Heart left ventricle (tissue), 13 donors: ENCODE measurements around the gene KANK4.
"Not testable (repeated sequence)": the region's sequence is repeated elsewhere in the genome, so short reads cannot be mapped to it uniquely, and the experiment has no call there.

Experiments used
- POLR2A ChIP-seq, 2 donors: fragments of 450-650 bp; IDR thresholded peaks; one replicate each; pipeline ENCODE4 v1.6.1; 2017; ENCODE audit warnings: antibody characterized with exemption in 2 of 2, mild to moderate bottlenecking in 2 of 2, moderate library complexity in 2 of 2
- TF ChIP-seq, protein P1 (sequence below), 12 donors: fragments of 200-600 bp; sonication (generic) in 4 of 12; IDR thresholded peaks; one replicate each; pipeline versions ENCODE4 v1.5.0 to v1.8.0; 2018 to 2022; ENCODE audit warnings: antibody characterized with exemption in 12 of 12, mild to moderate bottlenecking in 5 of 12
- donor health status: ischemic (EF 13 %, LVEDD 7.1; RV severe dilation, severe dysfunction).
- donor health status: DM: no; HTN: yes; CAD: no.
- donor health status: DM: no; HTN: no; CAD: no.
- donor health status: ischemic (EF 25% LVEDD 6.9; RV normal size, moderate dysfunction).
- donor health status: ischemic (EF 25% LVEDD 5.7; RV mildly dilated, moderate dysfunction).
- donor health status: ischemic (EF 35%, LVEDD 5.7; RV mildly dilated, moderate dysfunction).
- donor health status: nonischemic (EF 11% LVEDD 7.7; RV severe dilation, severe dysfunction).
- donor health status: DM: yes; HTN: yes; CAD: no.
- donor health status: PGD.
- donor health status: ischemic (EF 29% LVEDD 5.4; RV normal size, mild dysfunction).
- donor health status: nonischemic (EF 23%, LVEDD 6.1; RV moderate dilation, normal function).

DNA sequence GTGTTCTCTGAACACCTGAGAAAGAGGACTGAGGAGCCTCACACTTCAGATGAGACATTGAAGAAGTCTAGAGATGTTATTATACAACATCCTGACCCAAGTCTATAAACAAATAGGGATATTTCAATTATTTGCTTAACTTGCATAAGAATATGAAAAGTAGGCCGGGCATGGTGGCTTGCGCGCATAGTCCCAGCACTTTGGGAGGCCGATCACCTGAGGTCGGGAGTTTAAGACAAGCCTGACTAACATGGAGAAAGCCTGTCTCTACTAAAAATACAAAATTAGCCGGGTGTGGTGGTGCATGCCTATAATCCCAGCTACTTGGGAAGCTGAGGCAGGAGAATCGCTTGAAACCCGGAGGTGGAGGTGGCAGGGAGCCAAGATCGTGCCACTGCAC, 98.8 kb downstream of the KANK4 start:
- TF ChIP-seq, protein P1, sequence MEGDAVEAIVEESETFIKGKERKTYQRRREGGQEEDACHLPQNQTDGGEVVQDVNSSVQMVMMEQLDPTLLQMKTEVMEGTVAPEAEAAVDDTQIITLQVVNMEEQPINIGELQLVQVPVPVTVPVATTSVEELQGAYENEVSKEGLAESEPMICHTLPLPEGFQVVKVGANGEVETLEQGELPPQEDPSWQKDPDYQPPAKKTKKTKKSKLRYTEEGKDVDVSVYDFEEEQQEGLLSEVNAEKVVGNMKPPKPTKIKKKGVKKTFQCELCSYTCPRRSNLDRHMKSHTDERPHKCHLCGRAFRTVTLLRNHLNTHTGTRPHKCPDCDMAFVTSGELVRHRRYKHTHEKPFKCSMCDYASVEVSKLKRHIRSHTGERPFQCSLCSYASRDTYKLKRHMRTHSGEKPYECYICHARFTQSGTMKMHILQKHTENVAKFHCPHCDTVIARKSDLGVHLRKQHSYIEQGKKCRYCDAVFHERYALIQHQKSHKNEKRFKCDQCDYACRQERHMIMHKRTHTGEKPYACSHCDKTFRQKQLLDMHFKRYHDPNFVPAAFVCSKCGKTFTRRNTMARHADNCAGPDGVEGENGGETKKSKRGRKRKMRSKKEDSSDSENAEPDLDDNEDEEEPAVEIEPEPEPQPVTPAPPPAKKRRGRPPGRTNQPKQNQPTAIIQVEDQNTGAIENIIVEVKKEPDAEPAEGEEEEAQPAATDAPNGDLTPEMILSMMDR (IDR thresholded peaks at IDR 0.05) = not testable (repeated sequence)
- TF ChIP-seq POLR2A (IDR thresholded peaks at IDR 0.05) = not testable (repeated sequence)
